ENCODE results near the gene WDR70.
"Not testable (repeated sequence)": the region's sequence is repeated elsewhere in the genome, so short reads cannot be mapped to it uniquely, and the experiment has no call there.

- not testable (repeated sequence) for TF ChIP-seq CTCF (conservative IDR thresholded peaks at IDR 0.05; ENCODE audit: low read length); EZH2phosphoT487 (IDR thresholded peaks at IDR 0.05; ENCODE audit: borderline replicate concordance)
Observed at GRCh38 chr5:37342741-37343140, 36.4 kb upstream of the WDR70 start.

Measured in Loucy (cell line).